NCI-H2081 (cell line): ENCODE measurements around the gene LCE4A.

Experiments
- DNase-seq, 2 experiments: peaks; one replicate each; lab custom pipeline; 2025; lab: John Stamatoyannopoulos, UW

Gene LCE4A

GRCh38 chr1:152745765-152746444 lies 37.9 kb downstream of the LCE4A start:
- no peak for DNase-seq

DNA sequence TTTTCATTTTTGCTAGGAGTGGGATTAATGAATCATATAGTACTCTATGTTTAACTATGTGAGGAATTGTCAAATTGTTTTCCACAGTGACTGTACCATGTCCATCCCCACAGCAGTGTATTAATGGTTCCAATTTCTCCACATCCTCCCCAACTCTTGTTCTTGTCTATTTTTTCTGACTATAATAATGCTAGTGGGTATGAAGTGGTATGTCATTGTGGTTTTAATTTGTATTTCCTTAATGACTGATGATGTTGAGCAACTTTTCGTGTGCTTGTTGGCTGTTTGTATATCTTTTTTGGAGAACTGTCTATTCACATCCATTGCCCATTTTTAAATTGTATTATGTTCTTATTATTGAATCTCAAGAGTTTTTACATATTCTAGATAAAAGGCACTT lies 39.9 kb downstream of the LCE4A start:
- no peak for DNase-seq

DNA sequence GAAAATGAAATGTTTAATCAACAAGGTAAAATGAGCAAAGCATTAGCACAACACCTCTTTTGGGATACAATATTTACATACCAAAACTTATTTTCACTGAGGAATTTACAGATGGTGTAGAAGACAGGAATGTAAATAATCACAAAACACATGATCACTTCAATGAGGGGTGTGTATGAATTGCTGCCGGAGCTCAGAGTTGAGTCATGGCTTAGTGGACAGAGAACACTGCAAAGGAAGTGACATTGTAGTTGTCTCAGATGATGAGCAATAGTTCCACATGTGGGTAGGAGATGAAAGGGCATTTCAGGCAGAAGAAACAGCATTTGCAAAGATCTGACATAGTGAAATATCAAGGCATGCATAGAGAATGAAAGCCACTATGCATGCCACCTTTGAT lies 44.3 kb downstream of the LCE4A start:
- no peak for DNase-seq

GRCh38 chr1:152753586-152753985 lies 45.6 kb downstream of the LCE4A start:
- DNase-seq: no peak

DNA sequence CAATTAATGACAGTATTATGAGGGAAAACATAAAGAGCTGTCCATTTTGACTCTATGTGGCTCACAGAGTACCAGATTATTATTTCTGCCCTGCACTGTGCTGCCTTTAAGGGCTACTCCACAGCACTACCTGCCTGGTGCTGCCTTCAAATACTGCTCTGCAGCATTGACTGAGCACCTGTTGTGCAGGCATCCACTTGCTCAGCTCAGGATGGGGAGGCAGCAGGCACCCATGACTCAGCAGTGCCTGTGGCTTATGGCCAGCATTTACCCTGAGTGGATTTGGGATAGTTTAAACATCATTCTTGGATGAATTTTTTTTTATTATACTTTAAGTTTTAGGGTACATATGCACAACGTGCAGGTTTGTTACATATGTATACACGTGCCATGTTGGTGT lies 48.9 kb downstream of the LCE4A start:
- no peak for DNase-seq

- no peak for DNase-seq
Measured at GRCh38 chr1:152757747-152758146, 49.8 kb downstream of the LCE4A start, which contains the start of gene KPRP. Gene KPRP (plus strand): TSS chr1:152758025. CDS start chr1:152759589, 1,564 bp downstream.

- no peak for DNase-seq
Measured at GRCh38 chr1:152758636-152759035, 50.7 kb downstream of the LCE4A start.
